ENCODE measurements around the gene SP4.

GRCh38 chr7:21562385-21562784 lies 134.5 kb downstream of the SP4 start:
- TF ChIP-seq, protein P1, sequence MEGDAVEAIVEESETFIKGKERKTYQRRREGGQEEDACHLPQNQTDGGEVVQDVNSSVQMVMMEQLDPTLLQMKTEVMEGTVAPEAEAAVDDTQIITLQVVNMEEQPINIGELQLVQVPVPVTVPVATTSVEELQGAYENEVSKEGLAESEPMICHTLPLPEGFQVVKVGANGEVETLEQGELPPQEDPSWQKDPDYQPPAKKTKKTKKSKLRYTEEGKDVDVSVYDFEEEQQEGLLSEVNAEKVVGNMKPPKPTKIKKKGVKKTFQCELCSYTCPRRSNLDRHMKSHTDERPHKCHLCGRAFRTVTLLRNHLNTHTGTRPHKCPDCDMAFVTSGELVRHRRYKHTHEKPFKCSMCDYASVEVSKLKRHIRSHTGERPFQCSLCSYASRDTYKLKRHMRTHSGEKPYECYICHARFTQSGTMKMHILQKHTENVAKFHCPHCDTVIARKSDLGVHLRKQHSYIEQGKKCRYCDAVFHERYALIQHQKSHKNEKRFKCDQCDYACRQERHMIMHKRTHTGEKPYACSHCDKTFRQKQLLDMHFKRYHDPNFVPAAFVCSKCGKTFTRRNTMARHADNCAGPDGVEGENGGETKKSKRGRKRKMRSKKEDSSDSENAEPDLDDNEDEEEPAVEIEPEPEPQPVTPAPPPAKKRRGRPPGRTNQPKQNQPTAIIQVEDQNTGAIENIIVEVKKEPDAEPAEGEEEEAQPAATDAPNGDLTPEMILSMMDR (IDR thresholded peaks at IDR 0.05) = no peak
- TF ChIP-seq POLR2A (IDR thresholded peaks at IDR 0.05) = no peak

Measured in body of pancreas (tissue), 4 donors.